Measurements from ENCODE around the gene TCEA3. TPM values are rescaled to one million over a fixed set of nuclear protein-coding genes. Genes with fewer than 3 reads are reported as not detected.

The TCEA3 gene
- polyA plus RNA-seq, 3 donors = 0.26 to 0.52 TPM; not detected in 1

DNA sequence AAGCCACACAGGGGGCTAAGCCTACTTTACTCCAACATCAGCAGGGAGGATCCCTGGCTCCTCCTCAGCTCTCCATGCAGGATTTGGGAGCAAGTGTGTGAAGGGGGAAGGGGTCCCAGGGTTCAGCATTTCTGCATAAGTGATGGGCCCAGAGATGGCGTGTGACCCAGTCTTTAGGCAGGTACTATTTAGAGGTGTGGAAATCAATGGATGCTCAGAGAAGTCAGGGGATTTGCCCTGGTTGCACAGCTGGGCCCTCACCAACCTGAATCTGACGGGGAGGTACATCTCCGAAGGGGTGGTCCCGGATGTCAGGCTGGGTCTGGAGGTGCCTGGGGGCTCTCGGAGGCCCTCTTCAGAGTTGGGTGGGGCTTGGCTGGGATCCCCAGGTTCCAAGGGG lies 6.9 kb upstream of the TCEA3 start:
- Histone ChIP-seq H3K9ac (ENCODE audit: insufficient read depth, low read length, poor library complexity, severe bottlenecking) (no peak overlapping the region), H3K36me3 (replicated peaks in 1 of 2; ENCODE audit: control insufficient read depth in 1 of 2, insufficient read depth in 2 of 2, low read length in 2 of 2) (no peaks in the 10 kb centered on the region), H3K79me2 (ENCODE audit: insufficient read depth, low read length) (no peaks in the 10 kb centered on the region), H3K27me3 (ENCODE audit: control insufficient read depth in 2 of 2, insufficient read depth in 2 of 2, low read length in 2 of 2) (peaks cover 1 to 23% of the 10 kb centered on the region in 2 donors), H4K20me1 (ENCODE audit: insufficient read depth, low read length) (no peaks in the 10 kb centered on the region), H3K27ac (ENCODE audit: low read depth in 1 of 2, low read length in 2 of 2) (no peak overlapping the region), H3K4me2 (replicated peaks; ENCODE audit: extremely low read depth, low read length, poor library complexity, severe bottlenecking) (no peak overlapping the region), H3K9me3 (replicated peaks in 1 of 2; ENCODE audit: control insufficient read depth in 1 of 2, insufficient read depth in 1 of 2, low read length in 2 of 2) (no peaks in the 10 kb centered on the region), H3K4me1 (ENCODE audit: control insufficient read depth in 1 of 2, insufficient read depth in 2 of 2, low read length in 2 of 2) (no peaks in the 10 kb centered on the region), H2AFZ (ENCODE audit: insufficient read depth, low read depth, low read length, poor library complexity, severe bottlenecking) (no peak overlapping the region), H3K4me3 (replicated peaks in 1 of 3; ENCODE audit: low read depth in 2 of 3, low read length in 3 of 3) (no peak overlapping the region)
- intact Hi-C loops (cut with micrococcal nuclease) = no loop called here
- TF ChIP-seq, protein P1, sequence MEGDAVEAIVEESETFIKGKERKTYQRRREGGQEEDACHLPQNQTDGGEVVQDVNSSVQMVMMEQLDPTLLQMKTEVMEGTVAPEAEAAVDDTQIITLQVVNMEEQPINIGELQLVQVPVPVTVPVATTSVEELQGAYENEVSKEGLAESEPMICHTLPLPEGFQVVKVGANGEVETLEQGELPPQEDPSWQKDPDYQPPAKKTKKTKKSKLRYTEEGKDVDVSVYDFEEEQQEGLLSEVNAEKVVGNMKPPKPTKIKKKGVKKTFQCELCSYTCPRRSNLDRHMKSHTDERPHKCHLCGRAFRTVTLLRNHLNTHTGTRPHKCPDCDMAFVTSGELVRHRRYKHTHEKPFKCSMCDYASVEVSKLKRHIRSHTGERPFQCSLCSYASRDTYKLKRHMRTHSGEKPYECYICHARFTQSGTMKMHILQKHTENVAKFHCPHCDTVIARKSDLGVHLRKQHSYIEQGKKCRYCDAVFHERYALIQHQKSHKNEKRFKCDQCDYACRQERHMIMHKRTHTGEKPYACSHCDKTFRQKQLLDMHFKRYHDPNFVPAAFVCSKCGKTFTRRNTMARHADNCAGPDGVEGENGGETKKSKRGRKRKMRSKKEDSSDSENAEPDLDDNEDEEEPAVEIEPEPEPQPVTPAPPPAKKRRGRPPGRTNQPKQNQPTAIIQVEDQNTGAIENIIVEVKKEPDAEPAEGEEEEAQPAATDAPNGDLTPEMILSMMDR (IDR thresholded peaks at IDR 0.05) = no peak
- 85% methylated on average over 4 of the region's 5 CpGs for WGBS (ENCODE audit: insufficient coverage)
- no peak for DNase-seq
- Mint-ChIP-seq H3K4me1 (peaks cover 5% of the 10 kb centered on the region), H3K27ac (no peak overlapping the region), H3K36me3 (no peaks in the 10 kb centered on the region), H3K27me3 (ENCODE audit: low read depth in 3 of 3) (peaks cover 16 to 35% (median 26%) of the 10 kb centered on the region in 3 donors), H3K4me3 (no peak overlapping the region), H3K9me3 (peaks cover 0 to 5% (median 0%) of the 10 kb centered on the region in 7 donors)

DNA sequence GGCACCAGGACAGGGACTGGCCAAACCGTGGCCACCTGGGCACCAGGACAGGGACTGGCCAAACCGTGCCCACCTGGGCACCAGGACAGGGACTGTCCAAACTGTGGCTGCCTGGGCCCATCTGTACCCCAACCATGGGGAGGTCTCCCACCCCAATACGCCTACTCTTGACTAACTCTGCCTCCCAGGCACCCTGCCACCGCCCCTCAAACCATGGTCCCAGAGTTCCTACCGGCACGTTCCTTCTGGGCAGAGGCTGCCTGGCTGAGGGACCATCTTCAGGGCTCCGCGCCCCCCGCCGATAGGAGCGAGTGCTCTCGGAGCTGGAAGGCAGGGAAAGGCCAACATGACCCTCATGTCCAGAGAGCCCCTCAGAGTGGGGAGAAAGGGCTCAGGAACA lies 6.3 kb upstream of the TCEA3 start:
- TF ChIP-seq, protein P1 (IDR thresholded peaks at IDR 0.05) = no peak
- no peak overlapping the region for H3K9ac ChIP-seq (ENCODE audit: insufficient read depth, low read length, poor library complexity, severe bottlenecking)
- peaks cover 18 to 36% (median 28%) of the 10 kb centered on the region in 3 donors for H3K27me3 Mint-ChIP-seq (ENCODE audit: low read depth in 3 of 3)

More for the DNA sequence above, 6.3 kb upstream of the TCEA3 start:
- Histone ChIP-seq H3K4me2 (replicated peaks; ENCODE audit: extremely low read depth, low read length, poor library complexity, severe bottlenecking) (no peak overlapping the region), H3K9me3 (replicated peaks in 1 of 2; ENCODE audit: control insufficient read depth in 1 of 2, insufficient read depth in 1 of 2, low read length in 2 of 2) (no peaks in the 10 kb centered on the region), H3K79me2 (ENCODE audit: insufficient read depth, low read length) (no peaks in the 10 kb centered on the region), H3K4me3 (replicated peaks in 1 of 3; ENCODE audit: low read depth in 2 of 3, low read length in 3 of 3) (no peak overlapping the region), H2AFZ (ENCODE audit: insufficient read depth, low read depth, low read length, poor library complexity, severe bottlenecking) (no peak overlapping the region), H3K27me3 (ENCODE audit: control insufficient read depth in 2 of 2, insufficient read depth in 2 of 2, low read length in 2 of 2) (peaks cover 8 to 29% of the 10 kb centered on the region in 2 donors), H3K27ac (ENCODE audit: low read depth in 1 of 2, low read length in 2 of 2) (no peak overlapping the region), H3K36me3 (replicated peaks in 1 of 2; ENCODE audit: control insufficient read depth in 1 of 2, insufficient read depth in 2 of 2, low read length in 2 of 2) (no peaks in the 10 kb centered on the region), H3K4me1 (ENCODE audit: control insufficient read depth in 1 of 2, insufficient read depth in 2 of 2, low read length in 2 of 2) (no peaks in the 10 kb centered on the region), H4K20me1 (ENCODE audit: insufficient read depth, low read length) (no peaks in the 10 kb centered on the region)
- intact Hi-C loops (cut with micrococcal nuclease) = no loop called here
- H3K9me3 Mint-ChIP-seq = peaks cover 0 to 7% (median 2%) of the 10 kb centered on the region in 7 donors
- DNase-seq = no peak
- peaks cover 6% of the 10 kb centered on the region for H3K4me1 Mint-ChIP-seq
- 96% methylated on average over 12 of the region's 12 CpGs for WGBS (ENCODE audit: insufficient coverage)
- peak overlapping the region in 1 of 7 donors; percentile 41 for H3K27ac Mint-ChIP-seq
- H3K36me3 Mint-ChIP-seq = peaks cover 0 to 4% of the 10 kb centered on the region in 2 donors
- H3K4me3 Mint-ChIP-seq = no peak overlapping the region

Measured in CD14-positive monocyte (primary cell).